HepG2 (cell line): ENCODE data around the gene IRF7. TPM values are rescaled to one million over a fixed set of nuclear protein-coding genes. Genes with fewer than 3 reads are reported as not detected.

Experiments
- DPF2 ChIP-seq: sonication (generic); formaldehyde crosslinking; IDR thresholded peaks from 2 replicates; pipeline ENCODE4 v1.4.0; 2020; ENCODE audit warnings: mild to moderate bottlenecking, low read depth, missing genetic modification reagents, borderline replicate concordance
- HDAC2 ChIP-seq: sonication (generic); formaldehyde crosslinking; IDR thresholded peaks from 2 replicates; pipeline ENCODE4 v1.4.0; 2020; ENCODE audit warnings: missing genetic modification reagents
- KMT2A ChIP-seq: sonication (generic); formaldehyde crosslinking; IDR thresholded peaks from 2 replicates; pipeline ENCODE4 v1.4.0; 2020; ENCODE audit warnings: missing genetic modification reagents
- PHB2 ChIP-seq: fragments of 450-650 bp; IDR thresholded peaks from 2 replicates; pipeline ENCODE4 v1.6.1; 2018; ENCODE audit not compliant: partially characterized antibody
- POLR2G ChIP-seq: fragments of 200-400 bp; formaldehyde crosslinking; IDR thresholded peaks from 2 replicates; pipeline ENCODE4 v1.6.1; 2018; ENCODE audit warnings: mild to moderate bottlenecking, low read depth, low read length, moderate library complexity
- RARA ChIP-seq: IDR thresholded peaks from 2 replicates; pipeline ENCODE4 v1.6.1; 2016; ENCODE audit warnings: missing genetic modification reagents, missing compliant biosample characterization
- RXRA ChIP-seq: sonication (generic); formaldehyde crosslinking; IDR thresholded peaks from 2 replicates; pipeline ENCODE4 v1.5.1; 2020; ENCODE audit warnings: missing genetic modification reagents
- TARDBP ChIP-seq: sonication (generic); formaldehyde crosslinking; IDR thresholded peaks from 2 replicates; pipeline ENCODE4 v1.8.0; 2022; ENCODE audit warnings: mild to moderate bottlenecking, missing genetic modification reagents
- ZNF225 ChIP-seq: sonication (generic); formaldehyde crosslinking; IDR thresholded peaks from 2 replicates; pipeline ENCODE4 v1.4.0; 2020; ENCODE audit warnings: mild to moderate bottlenecking, missing genetic modification reagents
- ZNF253 ChIP-seq: sonication (generic); formaldehyde crosslinking; IDR thresholded peaks from 2 replicates; pipeline ENCODE4 v1.8.0; 2022; ENCODE audit warnings: mild to moderate bottlenecking, missing genetic modification reagents, borderline replicate concordance
- ZNF607 ChIP-seq: sonication (generic); formaldehyde crosslinking; IDR thresholded peaks from 2 replicates; pipeline ENCODE4 v1.5.1; 2020; ENCODE audit warnings: missing genetic modification reagents, mild to moderate bottlenecking, borderline replicate concordance
- ZNF724P ChIP-seq: sonication (generic); formaldehyde crosslinking; IDR thresholded peaks from 2 replicates; pipeline ENCODE4 v1.8.0; 2022; ENCODE audit warnings: missing genetic modification reagents, borderline replicate concordance
- ZSCAN20 ChIP-seq: sonication (generic); formaldehyde crosslinking; IDR thresholded peaks from 2 replicates; pipeline ENCODE4 v1.4.0; 2020; ENCODE audit warnings: missing genetic modification reagents, mild to moderate bottlenecking, borderline replicate concordance
- polyA plus RNA-seq, 8 experiments: library from polyadenylated mRNA; depleted of rRNA in 3 of 8; stranded (reverse) in 7 of 8; unstranded in 1 of 8; fragments of >200 nt; fragmentation: Illumina TruSeq in 4 of 8; extraction: Trizol in 4 of 8; gene quantifications; 2 replicates each; pipeline versions ENCODE4 v1.2.1 to v1.2.3, GENCODE V29; 2011 to 2016; ENCODE audit warnings: low read depth in 4 of 8, missing spikeins in 1 of 8, mixed read lengths in 1 of 8; ENCODE audit not compliant: insufficient read depth in 1 of 8
- total RNA-seq, 5 experiments: library from RNA; depleted of rRNA; stranded (reverse); fragments of >200 nt; fragmentation: Illumina TruSeq; extraction: Trizol; gene quantifications; 2 replicates each; pipeline ENCODE4 v1.2.3, GENCODE V29; 2016; ENCODE audit warnings: low read depth in 1 of 5
- TF ChIP-seq, protein P1 (sequence below): IDR thresholded peaks from 2 replicates; pipeline ENCODE4 v1.4.0; 2020; ENCODE audit warnings: mild to moderate bottlenecking, missing genetic modification reagents
- TF ChIP-seq, protein P2 (sequence below): IDR thresholded peaks from 2 replicates; pipeline ENCODE4 v1.6.1; 2012; ENCODE audit warnings: low read depth, low read length, improper control_type of control experiment
- TF ChIP-seq, protein P3 (sequence below): sonication (generic); formaldehyde crosslinking; IDR thresholded peaks from 2 replicates; pipeline ENCODE4 v1.8.0; 2022; ENCODE audit warnings: missing genetic modification reagents, mild to moderate bottlenecking, inconsistent platforms, borderline replicate concordance
- TF ChIP-seq, protein P4 (sequence below): sonication (generic); formaldehyde crosslinking; IDR thresholded peaks from 2 replicates; pipeline ENCODE4 v1.4.0; 2020; ENCODE audit warnings: missing genetic modification reagents; ENCODE audit errors: not compliant biosample characterization
- TF ChIP-seq, protein P5 (sequence below): sonication (generic); formaldehyde crosslinking; IDR thresholded peaks from 2 replicates; pipeline ENCODE4 v1.4.0; 2020; ENCODE audit warnings: missing genetic modification reagents

IRF7 gene
- total and polyA plus RNA-seq, 2 of the 13 experiments (the other 11 are each of a cell fraction or from before 2014, with no cell fraction given), result not detected

DNA sequence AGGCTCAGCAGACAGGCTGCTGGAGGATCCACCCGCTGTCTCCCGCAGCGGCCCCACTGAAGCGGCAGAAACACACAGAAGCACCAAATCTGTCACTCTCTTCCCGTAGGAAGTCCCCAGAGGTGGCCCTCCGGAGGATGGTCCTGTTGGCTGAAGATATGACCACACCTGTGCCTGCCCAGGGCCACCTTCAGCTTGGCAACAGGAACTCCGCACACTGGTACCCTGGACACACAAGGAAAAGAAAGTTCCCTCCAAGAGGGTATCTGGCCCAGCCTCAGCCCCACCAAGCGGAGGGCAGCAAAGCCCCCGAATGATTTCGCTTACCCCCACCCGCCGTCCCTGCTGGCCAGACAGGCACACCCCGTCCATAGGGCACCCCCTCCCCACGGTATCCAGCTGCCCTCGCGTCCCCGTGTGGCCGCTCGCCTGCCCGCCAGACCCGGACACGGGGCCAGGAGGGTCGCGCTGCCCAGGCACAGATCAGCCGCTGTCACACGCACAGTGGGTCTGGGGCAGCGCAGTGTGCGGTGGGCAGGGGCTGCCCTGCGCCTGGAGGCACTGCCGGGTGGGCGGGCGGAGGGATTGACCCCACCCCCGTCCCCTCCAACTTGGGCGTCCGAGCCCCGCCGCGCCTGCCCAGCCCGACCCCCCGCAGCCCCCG, 48.0 kb downstream of the IRF7 start (continued):
- TF ChIP-seq, protein P1, sequence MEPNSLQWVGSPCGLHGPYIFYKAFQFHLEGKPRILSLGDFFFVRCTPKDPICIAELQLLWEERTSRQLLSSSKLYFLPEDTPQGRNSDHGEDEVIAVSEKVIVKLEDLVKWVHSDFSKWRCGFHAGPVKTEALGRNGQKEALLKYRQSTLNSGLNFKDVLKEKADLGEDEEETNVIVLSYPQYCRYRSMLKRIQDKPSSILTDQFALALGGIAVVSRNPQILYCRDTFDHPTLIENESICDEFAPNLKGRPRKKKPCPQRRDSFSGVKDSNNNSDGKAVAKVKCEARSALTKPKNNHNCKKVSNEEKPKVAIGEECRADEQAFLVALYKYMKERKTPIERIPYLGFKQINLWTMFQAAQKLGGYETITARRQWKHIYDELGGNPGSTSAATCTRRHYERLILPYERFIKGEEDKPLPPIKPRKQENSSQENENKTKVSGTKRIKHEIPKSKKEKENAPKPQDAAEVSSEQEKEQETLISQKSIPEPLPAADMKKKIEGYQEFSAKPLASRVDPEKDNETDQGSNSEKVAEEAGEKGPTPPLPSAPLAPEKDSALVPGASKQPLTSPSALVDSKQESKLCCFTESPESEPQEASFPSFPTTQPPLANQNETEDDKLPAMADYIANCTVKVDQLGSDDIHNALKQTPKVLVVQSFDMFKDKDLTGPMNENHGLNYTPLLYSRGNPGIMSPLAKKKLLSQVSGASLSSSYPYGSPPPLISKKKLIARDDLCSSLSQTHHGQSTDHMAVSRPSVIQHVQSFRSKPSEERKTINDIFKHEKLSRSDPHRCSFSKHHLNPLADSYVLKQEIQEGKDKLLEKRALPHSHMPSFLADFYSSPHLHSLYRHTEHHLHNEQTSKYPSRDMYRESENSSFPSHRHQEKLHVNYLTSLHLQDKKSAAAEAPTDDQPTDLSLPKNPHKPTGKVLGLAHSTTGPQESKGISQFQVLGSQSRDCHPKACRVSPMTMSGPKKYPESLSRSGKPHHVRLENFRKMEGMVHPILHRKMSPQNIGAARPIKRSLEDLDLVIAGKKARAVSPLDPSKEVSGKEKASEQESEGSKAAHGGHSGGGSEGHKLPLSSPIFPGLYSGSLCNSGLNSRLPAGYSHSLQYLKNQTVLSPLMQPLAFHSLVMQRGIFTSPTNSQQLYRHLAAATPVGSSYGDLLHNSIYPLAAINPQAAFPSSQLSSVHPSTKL (CRISPR knock-in tag), result no peak
- TF ChIP-seq ZNF253 (CRISPR knock-in tag) (no peak), DPF2 (CRISPR knock-in tag) (no peak), RXRA (CRISPR knock-in tag) (no peak), RARA (CRISPR knock-in tag) (no peak), ZNF225 (CRISPR knock-in tag) (no peak), TARDBP (no peak), HDAC2 (CRISPR knock-in tag) (no peak), ZNF724P (CRISPR knock-in tag) (no peak), POLR2G (0 out of 2 replicates have a peak, but pooled peaks have one; percentile 7), ZSCAN20 (no peak), PHB2 (no peak), ZNF607 (peak; percentile 57; the same call in 1 of the 2 replicates), KMT2A (0 out of 2 replicates have a peak, but pooled peaks have one; percentile 33)
- TF ChIP-seq, protein P2, sequence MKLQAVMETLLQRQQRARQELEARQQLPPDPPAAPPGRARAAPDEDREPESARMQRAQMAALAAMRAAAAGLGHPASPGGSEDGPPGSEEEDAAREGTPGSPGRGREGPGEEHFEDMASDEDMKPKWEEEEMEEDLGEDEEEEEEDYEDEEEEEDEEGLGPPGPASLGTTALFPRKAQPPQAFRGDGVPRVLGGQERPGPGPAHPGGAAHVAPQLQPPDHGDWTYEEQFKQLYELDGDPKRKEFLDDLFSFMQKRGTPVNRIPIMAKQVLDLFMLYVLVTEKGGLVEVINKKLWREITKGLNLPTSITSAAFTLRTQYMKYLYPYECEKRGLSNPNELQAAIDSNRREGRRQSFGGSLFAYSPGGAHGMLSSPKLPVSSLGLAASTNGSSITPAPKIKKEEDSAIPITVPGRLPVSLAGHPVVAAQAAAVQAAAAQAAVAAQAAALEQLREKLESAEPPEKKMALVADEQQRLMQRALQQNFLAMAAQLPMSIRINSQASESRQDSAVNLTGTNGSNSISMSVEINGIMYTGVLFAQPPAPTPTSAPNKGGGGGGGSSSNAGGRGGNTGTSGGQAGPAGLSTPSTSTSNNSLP, result no peak
- TF ChIP-seq, protein P3, sequence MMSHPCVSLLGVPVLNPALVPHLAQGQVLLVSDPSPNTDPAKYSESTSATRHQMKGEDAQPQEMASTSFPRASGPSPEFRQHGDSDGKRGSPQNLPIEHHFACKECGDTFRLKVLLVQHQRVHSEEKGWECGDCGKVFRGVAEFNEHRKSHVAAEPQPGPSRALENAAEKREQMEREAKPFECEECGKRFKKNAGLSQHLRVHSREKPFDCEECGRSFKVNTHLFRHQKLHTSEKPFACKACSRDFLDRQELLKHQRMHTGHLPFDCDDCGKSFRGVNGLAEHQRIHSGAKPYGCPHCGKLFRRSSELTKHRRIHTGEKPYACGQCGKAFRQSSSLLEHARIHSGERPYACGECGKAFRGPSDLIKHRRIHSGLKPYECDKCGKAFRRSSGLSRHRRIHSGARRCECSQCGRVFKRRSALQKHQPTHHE (CRISPR knock-in tag), result no peak
- TF ChIP-seq, protein P4, sequence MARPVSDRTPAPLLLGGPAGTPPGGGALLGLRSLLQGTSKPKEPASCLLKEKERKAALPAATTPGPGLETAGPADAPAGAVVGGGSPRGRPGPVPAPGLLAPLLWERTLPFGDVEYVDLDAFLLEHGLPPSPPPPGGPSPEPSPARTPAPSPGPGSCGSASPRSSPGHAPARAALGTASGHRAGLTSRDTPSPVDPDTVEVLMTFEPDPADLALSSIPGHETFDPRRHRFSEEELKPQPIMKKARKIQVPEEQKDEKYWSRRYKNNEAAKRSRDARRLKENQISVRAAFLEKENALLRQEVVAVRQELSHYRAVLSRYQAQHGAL (CRISPR knock-in tag), result no peak
- TF ChIP-seq, protein P5, sequence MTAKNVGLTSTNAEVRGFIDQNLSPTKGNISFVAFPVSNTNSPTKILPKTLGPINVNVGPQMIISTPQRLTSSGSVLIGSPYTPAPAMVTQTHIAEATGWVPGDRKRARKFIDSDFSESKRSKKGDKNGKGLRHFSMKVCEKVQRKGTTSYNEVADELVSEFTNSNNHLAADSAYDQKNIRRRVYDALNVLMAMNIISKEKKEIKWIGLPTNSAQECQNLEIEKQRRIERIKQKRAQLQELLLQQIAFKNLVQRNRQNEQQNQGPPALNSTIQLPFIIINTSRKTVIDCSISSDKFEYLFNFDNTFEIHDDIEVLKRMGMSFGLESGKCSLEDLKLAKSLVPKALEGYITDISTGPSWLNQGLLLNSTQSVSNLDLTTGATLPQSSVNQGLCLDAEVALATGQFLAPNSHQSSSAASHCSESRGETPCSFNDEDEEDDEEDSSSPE (CRISPR knock-in tag), result no peak
